DOHH2 (cell line): ENCODE results near the gene IWS1.

Source experiments
- H3F3A ChIP-seq: fragments of 200-600 bp; sonication (generic), shearing (Covaris generic); 2 replicates; pipeline ENCODE4 v1.6.0; 2016; ENCODE audit warnings: antibody characterized with exemption, mild to moderate bottlenecking; ENCODE audit not compliant: control insufficient read depth, insufficient read depth
- H3K27ac ChIP-seq: fragments of 200-600 bp; sonication (generic); 2 replicates; pipeline ENCODE4 v1.5.1; 2014; ENCODE audit warnings: low read depth, mild to moderate bottlenecking, low read length, moderate library complexity
- H3K27me3 ChIP-seq: fragments of 200-600 bp; sonication (generic); 2 replicates; pipeline ENCODE4 v1.6.1; 2014; ENCODE audit warnings: mild to moderate bottlenecking, low read length, mixed read lengths; ENCODE audit not compliant: control insufficient read depth
- H3K36me3 ChIP-seq: fragments of 200-600 bp; sonication (generic); 2 replicates; pipeline ENCODE4 v1.6.1; 2014; ENCODE audit warnings: mild to moderate bottlenecking, low read length, moderate library complexity, mixed read lengths; ENCODE audit not compliant: control insufficient read depth
- H3K4me1 ChIP-seq: fragments of 200-600 bp; sonication (generic); 2 replicates; pipeline ENCODE4 v1.6.1; 2014; ENCODE audit warnings: mild to moderate bottlenecking, low read length, mixed read lengths; ENCODE audit not compliant: control insufficient read depth
- H3K4me2 ChIP-seq: fragments of 200-600 bp; sonication (generic); 2 replicates; pipeline ENCODE4 v1.6.0; 2014; ENCODE audit warnings: mild to moderate bottlenecking, low read length, moderate library complexity
- H3K4me3 ChIP-seq: fragments of 200-600 bp; sonication (generic); 2 replicates; pipeline ENCODE4 v1.5.1; 2014; ENCODE audit warnings: mild to moderate bottlenecking, low read length, mixed read lengths
- H3K79me2 ChIP-seq: fragments of 200-600 bp; sonication (generic); 2 replicates; pipeline ENCODE4 v1.6.1; 2014; ENCODE audit warnings: mild to moderate bottlenecking, low read length, mixed read lengths; ENCODE audit not compliant: control insufficient read depth
- H3K9me2 ChIP-seq: fragments of 200-600 bp; sonication (generic); replicated peaks from 2 replicates; pipeline ENCODE4 v1.6.1; 2014; ENCODE audit warnings: mild to moderate bottlenecking, low read length, mixed read lengths; ENCODE audit not compliant: control insufficient read depth
- H3K9me3 ChIP-seq: fragments of 200-600 bp; sonication (generic); 2 replicates; pipeline ENCODE4 v1.6.1; 2014; ENCODE audit warnings: antibody characterized with exemption, low read length, mixed read lengths; ENCODE audit not compliant: control insufficient read depth, insufficient read depth
- H4K20me1 ChIP-seq: fragments of 200-600 bp; sonication (generic); 2 replicates; pipeline ENCODE4 v1.6.0; 2014; ENCODE audit warnings: low read depth, mild to moderate bottlenecking, antibody characterized with exemption, low read length, moderate library complexity; ENCODE audit not compliant: control insufficient read depth, insufficient read depth
- CTCF ChIP-seq: fragments of 200-600 bp; sonication (generic); IDR thresholded peaks from one replicate; pipeline ENCODE4 v1.5.1; 2014; ENCODE audit warnings: antibody characterized with exemption, mild to moderate bottlenecking, low read depth, low read length; ENCODE audit not compliant: poor library complexity, severe bottlenecking
- EZH2phosphoT487 ChIP-seq: fragments of 200-600 bp; sonication (generic); IDR thresholded peaks from 2 replicates; pipeline ENCODE4 v1.6.1; 2017; ENCODE audit warnings: borderline replicate concordance, mild to moderate bottlenecking, antibody characterized with exemption, low read length, moderate library complexity, mixed read lengths

Gene IWS1

GRCh38 chr2:127479866-127480743 is 46.2 kb downstream of the IWS1 start:
- Histone ChIP-seq H3K4me2 (no peak overlapping the region), H3K27ac (no peak overlapping the region), H3K9me2 (no peaks in the 10 kb centered on the region), H3K4me3 (no peak overlapping the region), H3K4me1 (no peaks in the 10 kb centered on the region), H3K27me3 (no peaks in the 10 kb centered on the region), H3K36me3 (peaks cover 38% of the 10 kb centered on the region), H3F3A (peaks cover 5% of the 10 kb centered on the region), H4K20me1 (no peaks in the 10 kb centered on the region), H3K79me2 (no peaks in the 10 kb centered on the region), H3K9me3 (peaks cover 6% of the 10 kb centered on the region; the same call in 1 of the 2 replicates)
- no peak for TF ChIP-seq CTCF
- no peak for TF ChIP-seq EZH2phosphoT487

GRCh38 chr2:127479219-127479825 is 47.0 kb downstream of the IWS1 start:
- peaks cover 5% of the 10 kb centered on the region for H3F3A ChIP-seq
- H3K79me2 ChIP-seq = no peaks in the 10 kb centered on the region
- H4K20me1 ChIP-seq = no peaks in the 10 kb centered on the region
- H3K27ac ChIP-seq = no peak overlapping the region
- no peaks in the 10 kb centered on the region for H3K9me2 ChIP-seq
- H3K9me3 ChIP-seq = peaks cover 6% of the 10 kb centered on the region; the same call in 1 of the 2 replicates
- no peaks in the 10 kb centered on the region for H3K4me1 ChIP-seq
- no peaks in the 10 kb centered on the region for H3K27me3 ChIP-seq
- H3K4me2 ChIP-seq = no peak overlapping the region
- TF ChIP-seq CTCF (peak; percentile 73), EZH2phosphoT487 (no peak)
- peaks cover 32% of the 10 kb centered on the region for H3K36me3 ChIP-seq
- H3K4me3 ChIP-seq = no peak overlapping the region

- peaks cover 5% of the 10 kb centered on the region; the same call in 1 of the 2 replicates for H3F3A ChIP-seq
- H3K4me1 ChIP-seq = no peaks in the 10 kb centered on the region
- H3K9me2 ChIP-seq = no peaks in the 10 kb centered on the region
- H4K20me1 ChIP-seq = no peaks in the 10 kb centered on the region
- peaks cover 6% of the 10 kb centered on the region; the same call in 1 of the 2 replicates for H3K9me3 ChIP-seq
- TF ChIP-seq CTCF = no peak
- TF ChIP-seq EZH2phosphoT487 = no peak
- no peak overlapping the region for H3K27ac ChIP-seq
- H3K79me2 ChIP-seq = no peaks in the 10 kb centered on the region
- no peaks in the 10 kb centered on the region for H3K27me3 ChIP-seq
- H3K36me3 ChIP-seq = peaks cover 6% of the 10 kb centered on the region
- H3K4me3 ChIP-seq = no peak overlapping the region
- no peak overlapping the region for H3K4me2 ChIP-seq
Measured at GRCh38 chr2:127475788-127476187, 50.5 kb downstream of the IWS1 start.
